Common myeloid progenitor, CD34-positive (primary cell): Measurements from ENCODE around the gene UGT2A3.

Source experiments
- CTCF ChIA-PET: fragments of 350-600 bp; sonication (Branson Sonifier 250); formaldehyde crosslinking; loops from one replicate; lab custom pipeline; 2021; ENCODE audit warnings: antibody characterized with exemption; lab: Charles Lee
- POLR2A ChIA-PET: fragments of 350-600 bp; sonication (Branson Sonifier 250); formaldehyde crosslinking; loops from one replicate; lab custom pipeline; 2021; ENCODE audit warnings: antibody characterized with exemption; lab: Charles Lee
- DNase-seq, 3 donors: peaks; one replicate each; pipeline versions ENCODE4 v3.0.0 to v3.0.0-alpha.2; 2013
- H3K27ac ChIP-seq, 2 experiments: 1 replicate in 1 of 2; 2 replicates in 1 of 2; pipeline ENCODE4 v1.7.0; 2013; ENCODE audit warnings: inconsistent platforms in 2 of 2, low read length in 2 of 2, mild to moderate bottlenecking in 2 of 2, low read depth in 1 of 2, moderate library complexity in 1 of 2; ENCODE audit not compliant: severe bottlenecking in 2 of 2, insufficient read depth in 1 of 2, poor library complexity in 1 of 2
- H3K27me3 ChIP-seq, 5 experiments: replicated peaks in 2 of 5; 1 replicate in 3 of 5; 2 replicates in 2 of 5; pipeline versions ENCODE4 v1.6.1 to v1.7.0; 2013; ENCODE audit warnings: low read length in 4 of 5, mild to moderate bottlenecking in 2 of 5, moderate library complexity in 2 of 5, inconsistent platforms in 1 of 5; ENCODE audit not compliant: insufficient read depth in 5 of 5, control insufficient read depth in 4 of 5
- H3K36me3 ChIP-seq, 4 experiments: 1 replicate in 2 of 4; 2 replicates in 2 of 4; pipeline versions ENCODE4 v1.6.1 to v1.7.0; 2013; ENCODE audit warnings: low read length in 3 of 4, control low read depth in 1 of 4, mild to moderate bottlenecking in 1 of 4; ENCODE audit not compliant: control insufficient read depth in 4 of 4, insufficient read depth in 4 of 4
- H3K4me1 ChIP-seq, 4 experiments: 1 replicate in 3 of 4; 2 replicates in 1 of 4; pipeline versions ENCODE4 v1.6.1 to v1.7.1; 2013; ENCODE audit warnings: low read length in 3 of 4, mild to moderate bottlenecking in 3 of 4, control low read depth in 1 of 4, inconsistent platforms in 1 of 4, moderate library complexity in 1 of 4; ENCODE audit not compliant: control insufficient read depth in 4 of 4, insufficient read depth in 4 of 4; ENCODE audit errors: control extremely low read depth in 1 of 4
- H3K4me3 ChIP-seq, 7 experiments: 1 replicate in 4 of 7; 2 replicates in 3 of 7; pipeline versions ENCODE4 v1.5.1 to v1.7.0; 2013; ENCODE audit warnings: mild to moderate bottlenecking in 7 of 7, low read length in 6 of 7, moderate library complexity in 6 of 7, inconsistent platforms in 2 of 7, low read depth in 2 of 7, control low read depth in 1 of 7; ENCODE audit not compliant: insufficient read depth in 4 of 7, control insufficient read depth in 1 of 7; ENCODE audit errors: extremely low read depth in 1 of 7
- H3K9me3 ChIP-seq, 5 experiments: 1 replicate in 4 of 5; 2 replicates in 1 of 5; pipeline versions ENCODE4 v1.6.1 to v1.7.1; 2013; ENCODE audit warnings: low read length in 4 of 5, mild to moderate bottlenecking in 2 of 5, inconsistent platforms in 1 of 5, low read depth in 1 of 5, moderate library complexity in 1 of 5; ENCODE audit not compliant: control insufficient read depth in 4 of 5, insufficient read depth in 2 of 5; ENCODE audit errors: control extremely low read depth in 1 of 5
- WGBS: methylation state at CpG from one replicate; pipeline ENCODE4 v1.1.5; 2013; ENCODE audit not compliant: insufficient coverage; 5-methylcytosine and 5-hydroxymethylcytosine counted together

The UGT2A3 gene

GRCh38 chr4:68912807-68913206 is 38.8 kb downstream of the UGT2A3 start:
- H3K36me3 ChIP-seq = no peaks in the 10 kb centered on the region
- peaks cover 0 to 1% (median 0%) of the 10 kb centered on the region in 5 experiments for H3K9me3 ChIP-seq
- H3K4me3 ChIP-seq = no peak overlapping the region
- H3K4me1 ChIP-seq = no peaks in the 10 kb centered on the region
- ChIA-PET CTCF (no interaction called here), POLR2A (no interaction called here)
- WGBS = 100% methylated on average over 2 of the region's 3 CpGs
- no peak for DNase-seq
- no peak overlapping the region for H3K27ac ChIP-seq
- H3K27me3 ChIP-seq = no peaks in the 10 kb centered on the region

- Histone ChIP-seq H3K36me3 (no peaks in the 10 kb centered on the region), H3K4me1 (no peaks in the 10 kb centered on the region), H3K4me3 (no peak overlapping the region), H3K27ac (no peak overlapping the region), H3K9me3 (no peaks in the 10 kb centered on the region), H3K27me3 (no peaks in the 10 kb centered on the region)
- POLR2A ChIA-PET = no interaction called here
- CTCF ChIA-PET = no interaction called here
- DNase-seq = no peak
- WGBS = no CpG with 5 or more reads among the region's 2 CpGs
Measured at GRCh38 chr4:68909385-68909784, 42.2 kb downstream of the UGT2A3 start.

GRCh38 chr4:68907788-68908700 is 43.6 kb downstream of the UGT2A3 start:
- H3K27ac ChIP-seq = no peak overlapping the region
- no peak for DNase-seq
- no peaks in the 10 kb centered on the region for H3K9me3 ChIP-seq
- 70% methylated on average over 2 of the region's 3 CpGs for WGBS
- CTCF ChIA-PET = no interaction called here
- no peaks in the 10 kb centered on the region for H3K36me3 ChIP-seq
- no peak overlapping the region for H3K4me3 ChIP-seq
- POLR2A ChIA-PET = no interaction called here
- H3K4me1 ChIP-seq = no peaks in the 10 kb centered on the region
- no peaks in the 10 kb centered on the region for H3K27me3 ChIP-seq

- no peaks in the 10 kb centered on the region for H3K4me1 ChIP-seq
- H3K9me3 ChIP-seq = no peaks in the 10 kb centered on the region
- WGBS = 100% methylated on average over 1 of the region's 3 CpGs
- H3K27ac ChIP-seq = no peak overlapping the region
- no peaks in the 10 kb centered on the region for H3K27me3 ChIP-seq
- no peak overlapping the region for H3K4me3 ChIP-seq
- CTCF ChIA-PET = no interaction called here
- no peaks in the 10 kb centered on the region for H3K36me3 ChIP-seq
- POLR2A ChIA-PET = no interaction called here
- DNase-seq = no peak
Measured at GRCh38 chr4:68907245-68907644, 44.4 kb downstream of the UGT2A3 start.

GRCh38 chr4:68906780-68907137 is 44.8 kb downstream of the UGT2A3 start:
- POLR2A ChIA-PET = no interaction called here
- H3K4me3 ChIP-seq = no peak overlapping the region

GRCh38 chr4:68905939-68906779 is 45.4 kb downstream of the UGT2A3 start:
- H3K4me3 ChIP-seq = no peak overlapping the region
- 88% methylated on average over 13 of the region's 16 CpGs for WGBS

More at GRCh38 chr4:68906780-68907137, 44.8 kb downstream of the UGT2A3 start:
- H3K27ac ChIP-seq = no peak overlapping the region
- no peaks in the 10 kb centered on the region for H3K27me3 ChIP-seq
- H3K36me3 ChIP-seq = no peaks in the 10 kb centered on the region
- no peak for DNase-seq
- CTCF ChIA-PET = no interaction called here
- 95% methylated on average over 6 of the region's 10 CpGs for WGBS
- no peaks in the 10 kb centered on the region for H3K4me1 ChIP-seq
- no peaks in the 10 kb centered on the region for H3K9me3 ChIP-seq

GRCh38 chr4:68905598-68905938 is 46.0 kb downstream of the UGT2A3 start:
- Histone ChIP-seq H3K36me3 (no peaks in the 10 kb centered on the region), H3K9me3 (no peaks in the 10 kb centered on the region), H3K27ac (no peak overlapping the region), H3K27me3 (no peaks in the 10 kb centered on the region), H3K4me1 (no peaks in the 10 kb centered on the region), H3K4me3 (no peak overlapping the region)
- whole genome bisulfite sequencing = 67% methylated on average over 1 of the region's 2 CpGs
- ChIA-PET POLR2A (no interaction called here), CTCF (no interaction called here)
- DNase-seq = no peak

More at GRCh38 chr4:68905939-68906779, 45.4 kb downstream of the UGT2A3 start:
- POLR2A ChIA-PET = no interaction called here
- Histone ChIP-seq H3K36me3 (no peaks in the 10 kb centered on the region), H3K4me1 (no peaks in the 10 kb centered on the region), H3K9me3 (no peaks in the 10 kb centered on the region), H3K27me3 (no peaks in the 10 kb centered on the region), H3K27ac (no peak overlapping the region)
- DNase-seq = no peak
- CTCF ChIA-PET = no interaction called here
